ENCODE data around the gene DCST1. TPM values are rescaled to one million over a fixed set of nuclear protein-coding genes. Genes with fewer than 3 reads are reported as not detected.
A peak's percentile ranks its signal among the peaks of the same experiment; 100 is the strongest.

DCST1 gene
- total and polyA plus RNA-seq, 2 of the 4 experiments (the other 2 are of a cell fraction): not detected

- H4K5ac ChIP-seq (ENCODE audit: low read depth, low read length): no peak overlapping the region
- H3K9me3 ChIP-seq (ENCODE audit: control insufficient read depth, insufficient read depth, low read length): no peaks in the 10 kb centered on the region
- no peaks in the 10 kb centered on the region for H3K27me3 ChIP-seq (ENCODE audit: control insufficient read depth, insufficient read depth, low read length)
- peaks cover 15% of the 10 kb centered on the region for H3K36me3 ChIP-seq (ENCODE audit: control insufficient read depth, insufficient read depth, low read length)
- intact Hi-C loops (cut with micrococcal nuclease): loop anchor here (5.0 kb wide), 1 partner anchor 51 kb away; the partner anchor contains the start of gene ZBTB7B
- no peak overlapping the region for H2BK120ac ChIP-seq (ENCODE audit: low read depth, low read length)
- TF ChIP-seq, protein P1, sequence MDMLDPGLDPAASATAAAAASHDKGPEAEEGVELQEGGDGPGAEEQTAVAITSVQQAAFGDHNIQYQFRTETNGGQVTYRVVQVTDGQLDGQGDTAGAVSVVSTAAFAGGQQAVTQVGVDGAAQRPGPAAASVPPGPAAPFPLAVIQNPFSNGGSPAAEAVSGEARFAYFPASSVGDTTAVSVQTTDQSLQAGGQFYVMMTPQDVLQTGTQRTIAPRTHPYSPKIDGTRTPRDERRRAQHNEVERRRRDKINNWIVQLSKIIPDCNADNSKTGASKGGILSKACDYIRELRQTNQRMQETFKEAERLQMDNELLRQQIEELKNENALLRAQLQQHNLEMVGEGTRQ (IDR thresholded peaks at IDR 0.05; ENCODE audit: low read depth, low read length): no peak
- TF ChIP-seq BHLHE40 (IDR thresholded peaks at IDR 0.05; ENCODE audit: low read depth, low read length) (no peak), RCOR1 (IDR thresholded peaks at IDR 0.05; ENCODE audit: insufficient replicate concordance, low read length) (no peak), CEBPB (IDR thresholded peaks at IDR 0.05; ENCODE audit: low read depth, low read length) (no peak), SMC3 (IDR thresholded peaks at IDR 0.05; ENCODE audit: low read depth, low read length) (no peak), MAZ (IDR thresholded peaks at IDR 0.05; ENCODE audit: borderline replicate concordance, low read depth, low read length) (no peak), RAD21 (IDR thresholded peaks at IDR 0.05; ENCODE audit: low read length) (no peak), ELK1 (IDR thresholded peaks at IDR 0.05; ENCODE audit: borderline replicate concordance, low read depth, low read length) (no peak), MXI1 (IDR thresholded peaks at IDR 0.05; ENCODE audit: borderline replicate concordance, low read depth, low read length) (no peak), MAFK (IDR thresholded peaks at IDR 0.05; ENCODE audit: low read depth, low read length) (no peak), CTCF (conservative IDR thresholded peaks at IDR 0.05; ENCODE audit: low read depth, low read length) (no peak), RFX5 (IDR thresholded peaks at IDR 0.05; ENCODE audit: low read depth, low read length) (no peak), NFE2L2 (IDR thresholded peaks at IDR 0.05; ENCODE audit: low read depth, low read length) (no peak), CHD1 (IDR thresholded peaks at IDR 0.05; ENCODE audit: low read depth, low read length) (no peak), POLR2A (IDR thresholded peaks at IDR 0.05; ENCODE audit: low read depth, low read length) (no peak), FOS (IDR thresholded peaks at IDR 0.05; ENCODE audit: low read depth, low read length) (no peak)
- DNase-seq (no peak), ATAC-seq (ENCODE audit: low read depth) (no peak)
- H3K4ac ChIP-seq (ENCODE audit: low read depth, low read length): no peak overlapping the region
- no peak overlapping the region for H2BK15ac ChIP-seq (ENCODE audit: low read depth, low read length)
- H2BK5ac ChIP-seq (ENCODE audit: low read depth, low read length, poor library complexity, severe bottlenecking): no peak overlapping the region
- H3K27ac ChIP-seq (ENCODE audit: insufficient read depth, low read length): no peak overlapping the region
- peaks cover 8% of the 10 kb centered on the region for H3K4me1 ChIP-seq (ENCODE audit: control insufficient read depth, insufficient read depth, low read length)
- no peak overlapping the region for H4K91ac ChIP-seq (ENCODE audit: insufficient read depth, low read depth, low read length)
- H3K14ac ChIP-seq (replicated peaks; ENCODE audit: low read depth, low read length): no peak overlapping the region
- H2AK5ac ChIP-seq (ENCODE audit: low read depth, low read length): no peak overlapping the region
- WGBS, 2 experiments (ENCODE audit: extremely low coverage in 2 of 2, insufficient read length in 1 of 2): 80% methylated on average over 1 of the region's 7 CpGs; no CpG with 5 or more reads in 1 of the 2 experiments
- peaks cover 4% of the 10 kb centered on the region; the same call in 1 of the 2 replicates for H3K9me1 ChIP-seq (ENCODE audit: insufficient read depth, low read length)
- peak overlapping the region; percentile 7 for H2AFZ ChIP-seq (replicated peaks; ENCODE audit: low read length, poor library complexity)
- no peak overlapping the region for H3K56ac ChIP-seq (ENCODE audit: extremely low read depth, insufficient read depth, low read length)
- H2AK9ac ChIP-seq (replicated peaks; ENCODE audit: low read depth, low read length, poor library complexity): peak overlapping the region; percentile 63
- H3K23ac ChIP-seq (ENCODE audit: low read depth, low read length): no peak overlapping the region
- no peaks in the 10 kb centered on the region; the same call in 1 of the 2 replicates for H4K20me1 ChIP-seq (ENCODE audit: insufficient read depth, low read length)
- H3K18ac ChIP-seq (ENCODE audit: low read depth, low read length): no peak overlapping the region
- POLR2A ChIA-PET (ENCODE audit: unreplicated experiment): no interaction called here
- H2BK20ac ChIP-seq (ENCODE audit: low read depth, low read length): no peak overlapping the region
- peaks cover 0 to 15% of the 10 kb centered on the region in 2 experiments; a peak in 2 of 4 replicates for H3K79me1 ChIP-seq (ENCODE audit: low read depth in 1 of 2, low read length in 2 of 2)
- no TSS peak for BruUV-seq (replicated peaks)
- in situ Hi-C loops (cut with MboI; ENCODE audit: low sequenced_read_pairs): loop anchor here (10.0 kb wide), 1 partner anchor 99 kb away; the partner anchor contains the start of gene PBXIP1
- H4K8ac ChIP-seq (ENCODE audit: low read depth in 2 of 2, low read length in 2 of 2): no peak overlapping the region
- no peak overlapping the region for H3K9ac ChIP-seq (ENCODE audit: low read depth, low read length)
- no peak overlapping the region for H3K4me3 ChIP-seq (ENCODE audit: insufficient read depth, low read depth, low read length)
- H3K4me2 ChIP-seq (ENCODE audit: low read depth, low read length): no peak overlapping the region
- CTCF ChIA-PET: interaction anchor here (1.2 to 1.3 kb wide), 2 partner anchors 28 to 32 kb away, joined by 3 to 6 read pairs; no protein-coding TSS in a partner anchor
- dilution Hi-C loops (cut with HindIII; ENCODE audit: low sequenced_read_pairs, unreplicated experiment): no loop called here
Measured at GRCh38 chr1:155053531-155054105, 20.0 kb downstream of the DCST1 start.

All from IMR-90 (cell line).